PC-9 (cell line): ENCODE measurements around the gene RGS19. TPM values are rescaled to one million over a fixed set of nuclear protein-coding genes. Genes with fewer than 3 reads are reported as not detected.

ENCODE experiments used
- BruUV-seq: library from RNA; stranded (reverse); fragments of 400-500 nt; replicated peaks from 2 replicates; lab custom pipeline; 2021; lab: Mats Ljungman, UMichigan
- CTCF ChIA-PET: fragments of 300-600 bp; sonication (Branson Sonifier 250); formaldehyde crosslinking; loops from one replicate; lab custom pipeline; 2022; ENCODE audit warnings: antibody characterized with exemption; lab: Charles Lee
- POLR2A ChIA-PET: fragments of 300-600 bp; sonication (Branson Sonifier 250); formaldehyde crosslinking; loops from one replicate; lab custom pipeline; 2022; ENCODE audit warnings: antibody characterized with exemption; ENCODE audit not compliant: unreplicated experiment; lab: Charles Lee
- DNase-seq, 2 experiments: peaks; one replicate each; pipeline versions ENCODE4 v3.0.0 to v3.0.0-alpha.2; 2015 to 2022; ENCODE audit warnings: mixed read lengths in 1 of 2
- H2AFZ ChIP-seq: fragments of 200-600 bp; sonication (generic); 2 replicates; pipeline ENCODE4 v1.8.1; 2017; ENCODE audit warnings: antibody characterized with exemption
- H3F3A ChIP-seq: fragments of 200-600 bp; sonication (generic); 2 replicates; pipeline ENCODE4 v1.8.1; 2017; ENCODE audit warnings: antibody characterized with exemption, mild to moderate bottlenecking, low read depth; ENCODE audit not compliant: insufficient read depth
- H3K27ac ChIP-seq: fragments of 200-600 bp; sonication (generic); 2 replicates; pipeline ENCODE4 v1.6.1; 2016; ENCODE audit warnings: mixed run types
- H3K27me3 ChIP-seq: fragments of 200-600 bp; sonication (generic); 2 replicates; pipeline ENCODE4 v1.6.1; 2016; ENCODE audit warnings: low read depth, mixed run types; ENCODE audit not compliant: insufficient read depth
- H3K36me3 ChIP-seq: fragments of 200-600 bp; sonication (generic); 2 replicates; pipeline ENCODE4 v1.6.1; 2016; ENCODE audit warnings: low read depth, mixed run types
- H3K4me1 ChIP-seq: fragments of 200-600 bp; sonication (generic); replicated peaks from 2 replicates; pipeline ENCODE4 v1.6.1; 2016; ENCODE audit warnings: mixed run types; ENCODE audit not compliant: insufficient read depth
- H3K4me2 ChIP-seq: fragments of 200-600 bp; sonication (generic); 2 replicates; pipeline ENCODE4 v1.6.1; 2017; ENCODE audit warnings: mixed run types
- H3K4me3 ChIP-seq: fragments of 200-600 bp; sonication (generic); 2 replicates; pipeline ENCODE4 v1.6.1; 2016; ENCODE audit warnings: mixed run types
- H3K79me2 ChIP-seq: fragments of 200-600 bp; sonication (generic); 2 replicates; pipeline ENCODE4 v1.6.1; 2017; ENCODE audit warnings: low read depth, mixed run types
- H3K9me2 ChIP-seq: fragments of 200-600 bp; sonication (generic); 2 replicates; pipeline ENCODE4 v1.8.1; 2017; ENCODE audit warnings: mild to moderate bottlenecking; ENCODE audit not compliant: insufficient read depth
- H3K9me3 ChIP-seq: fragments of 200-600 bp; sonication (generic); 2 replicates; pipeline ENCODE4 v1.8.1; 2016; ENCODE audit warnings: low read depth; ENCODE audit not compliant: insufficient read depth
- H4K20me1 ChIP-seq: fragments of 200-600 bp; sonication (generic); 2 replicates; pipeline ENCODE4 v1.8.1; 2017; ENCODE audit not compliant: insufficient read depth
- CTCF ChIP-seq: fragments of 200-600 bp; sonication (generic); conservative IDR thresholded peaks from 2 replicates; pipeline ENCODE4 v1.6.1; 2017; ENCODE audit warnings: mixed run types, antibody characterized with exemption, mild to moderate bottlenecking, moderate library complexity
- EZH2 ChIP-seq: fragments of 200-600 bp; sonication (generic); IDR thresholded peaks from 2 replicates; pipeline ENCODE4 v1.8.0; 2017; ENCODE audit warnings: antibody characterized with exemption, low read depth
- intact Hi-C: fragments of 100-400 bp; cut with micrococcal nuclease; formaldehyde crosslinking; loops from one replicate; pipeline ENCODE4 v1.10.0; 2022; ENCODE audit not compliant: unreplicated experiment
- total RNA-seq: library from RNA; stranded (reverse); gene quantifications from 2 replicates; pipeline ENCODE4 v1.2.3, GENCODE V29; 2021

The RGS19 gene
- total RNA-seq, 1 experiment from 2014 or later = 33.3 TPM

- no TSS peak for BruUV-seq
- Histone ChIP-seq H2AFZ (no peak overlapping the region), H4K20me1 (peaks cover 11% of the 10 kb centered on the region), H3K27me3 (no peaks in the 10 kb centered on the region), H3F3A (peaks cover 21% of the 10 kb centered on the region; the same call in 1 of the 2 replicates), H3K4me3 (no peak overlapping the region), H3K9me3 (no peaks in the 10 kb centered on the region), H3K4me1 (peaks cover 39% of the 10 kb centered on the region), H3K79me2 (peaks cover 19% of the 10 kb centered on the region), H3K27ac (no peak overlapping the region), H3K4me2 (no peak overlapping the region), H3K9me2 (no peaks in the 10 kb centered on the region), H3K36me3 (no peaks in the 10 kb centered on the region)
- intact Hi-C loops = loop anchor here (10.0 kb wide), 1 partner anchor 203 kb away; the partner anchor contains the start of genes ABHD16B and TPD52L2
- no peak for TF ChIP-seq CTCF
- no peak for TF ChIP-seq EZH2
- ChIA-PET CTCF (no interaction called here), POLR2A (no interaction called here)
- no peak for DNase-seq
Measured at GRCh38 chr20:64067733-64068307, 11.5 kb downstream of the RGS19 start.

- ChIA-PET CTCF (no interaction called here), POLR2A (interaction anchor here (0.6 kb wide), 1 partner anchor 374 kb away, joined by 7 read pairs; no protein-coding TSS in a partner anchor)
- H3K79me2 ChIP-seq = peaks cover 19% of the 10 kb centered on the region
- no TSS peak for BruUV-seq
- TF ChIP-seq CTCF = no peak
- H4K20me1 ChIP-seq = peaks cover 11% of the 10 kb centered on the region
- no peak for DNase-seq
- no peaks in the 10 kb centered on the region for H3K36me3 ChIP-seq
- no peak overlapping the region for H2AFZ ChIP-seq
- H3K4me3 ChIP-seq = no peak overlapping the region
- H3K27me3 ChIP-seq = no peaks in the 10 kb centered on the region
- H3K9me3 ChIP-seq = no peaks in the 10 kb centered on the region
- H3K27ac ChIP-seq = no peak overlapping the region
- intact Hi-C loops = loop anchor here (10.0 kb wide), 1 partner anchor 202 kb away; the partner anchor contains the start of genes ABHD16B and TPD52L2
- H3F3A ChIP-seq = peaks cover 20% of the 10 kb centered on the region; the same call in 1 of the 2 replicates
- H3K9me2 ChIP-seq = no peaks in the 10 kb centered on the region
- H3K4me1 ChIP-seq = peaks cover 44% of the 10 kb centered on the region
- H3K4me2 ChIP-seq = peak overlapping the region; percentile 96; the same call in 1 of the 2 replicates
Measured at GRCh38 chr20:64067005-64067632, 12.2 kb downstream of the RGS19 start.

GRCh38 chr20:64065974-64066343, 13.4 kb downstream of the RGS19 start:
- peak; percentile 92 to 96 for DNase-seq
- no peak for TF ChIP-seq CTCF
- TF ChIP-seq EZH2 = no peak
- ChIA-PET CTCF (interaction anchor here (1.2 to 1.3 kb wide), 2 partner anchors 27 to 528 kb away, joined by 4 to 5 read pairs; no protein-coding TSS in a partner anchor), POLR2A (interaction anchor here (0.6 to 1.0 kb wide), 4 partner anchors 28 to 424 kb away, joined by 3 to 8 read pairs (median 4); no protein-coding TSS in a partner anchor)
- H3F3A ChIP-seq = peaks cover 20% of the 10 kb centered on the region; the same call in 1 of the 2 replicates
- peaks cover 19% of the 10 kb centered on the region for H3K79me2 ChIP-seq
- no peaks in the 10 kb centered on the region for H3K36me3 ChIP-seq
- no peaks in the 10 kb centered on the region for H3K9me3 ChIP-seq
- H3K27ac ChIP-seq = peak overlapping the region; percentile 38; the same call in 1 of the 2 replicates
- no peak overlapping the region for H2AFZ ChIP-seq
- no peaks in the 10 kb centered on the region for H3K27me3 ChIP-seq
- H3K9me2 ChIP-seq = no peaks in the 10 kb centered on the region
- H3K4me2 ChIP-seq = peak overlapping the region; percentile 96
- BruUV-seq = no TSS peak
- H3K4me3 ChIP-seq = no peak overlapping the region; the same call in 1 of the 2 replicates
- intact Hi-C loops = loop anchor here (1.0 to 10.0 kb wide), 2 partner anchors 13 to 201 kb away; partner anchors contain the start of genes ABHD16B, RGS19 and TPD52L2
- H4K20me1 ChIP-seq = peaks cover 11% of the 10 kb centered on the region
- H3K4me1 ChIP-seq = peaks cover 47% of the 10 kb centered on the region
